HG03432 (cell line): Measurements from ENCODE around the gene NCOR1.

Experiments used
- ATAC-seq: cut with Tn5 transposase; IDR thresholded peaks from one replicate; pipeline ENCODE4 v1.9.1; 2021; ENCODE audit warnings: mild to moderate bottlenecking, moderate library complexity; ENCODE audit not compliant: unreplicated experiment

Gene NCOR1

DNA sequence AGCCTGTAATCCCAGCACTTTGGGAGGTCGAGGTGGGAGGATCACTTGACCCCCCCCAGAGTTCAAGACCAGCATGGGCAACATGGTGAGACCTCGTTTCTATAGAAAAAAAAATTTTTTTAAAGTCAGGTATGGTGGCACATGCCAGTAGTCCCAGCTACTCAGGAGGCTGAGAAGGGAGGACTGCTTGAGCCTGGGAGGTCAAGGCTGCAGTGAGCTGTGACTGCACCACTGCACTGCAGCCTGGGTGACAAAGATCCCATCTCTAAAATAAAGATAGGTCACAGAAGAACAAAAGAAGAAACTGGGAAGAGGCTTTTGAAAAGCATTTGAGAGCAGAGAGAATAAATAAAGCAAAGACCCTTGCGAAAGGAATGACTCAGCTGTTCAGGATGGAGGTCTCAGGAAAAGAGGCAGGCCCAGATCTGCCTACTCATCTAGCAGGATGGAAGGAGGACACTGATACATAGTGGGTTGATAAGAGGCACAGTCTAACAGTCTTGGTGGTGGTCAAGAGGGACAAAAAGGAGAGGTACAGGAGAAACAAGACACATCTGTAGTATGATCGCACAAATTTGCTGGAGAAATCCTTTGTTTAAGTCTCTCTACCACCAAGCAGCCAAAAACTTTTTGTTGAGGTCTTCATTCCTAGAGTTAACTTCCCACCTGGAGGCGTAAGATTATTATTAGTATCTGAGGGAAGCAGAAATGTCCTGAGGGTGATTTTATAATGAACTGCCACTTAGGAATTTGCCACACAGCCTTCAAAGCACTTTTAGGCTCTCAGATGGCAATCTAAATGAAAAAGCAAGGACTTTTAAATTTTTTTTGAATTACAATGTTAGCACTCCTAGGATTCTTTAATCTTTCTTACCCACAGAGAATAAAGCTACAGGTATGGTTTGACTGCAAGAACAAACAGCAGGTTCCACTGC lies 233.4 kb downstream of the NCOR1 start:
- no peak for ATAC-seq

DNA sequence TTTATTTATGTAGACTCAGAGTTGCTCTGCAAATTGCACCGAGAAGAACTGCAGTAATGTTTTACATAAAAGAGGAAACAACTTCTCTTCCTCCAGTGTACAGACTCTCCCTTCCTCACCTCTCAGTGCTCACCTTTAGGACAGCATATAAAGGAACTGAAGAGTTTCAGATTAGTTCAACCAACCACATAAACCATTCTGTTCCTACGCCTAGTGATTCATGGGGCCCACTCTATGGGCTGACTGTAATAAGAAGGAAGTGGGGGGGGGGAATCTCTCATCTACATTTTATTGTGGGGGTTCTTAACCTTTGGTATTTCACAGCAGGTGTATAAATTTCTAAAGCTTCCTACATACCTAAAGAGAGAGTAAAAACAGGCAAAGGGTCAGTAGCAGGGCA lies 234.1 kb downstream of the NCOR1 start:
- peak; percentile 85 for ATAC-seq
